B cell (primary cell): ENCODE measurements around the gene SEMA4A. TPM values are rescaled to one million over a fixed set of nuclear protein-coding genes. Genes with fewer than 3 reads are reported as not detected.
A peak's percentile ranks its signal among the peaks of the same experiment; 100 is the strongest.

Experiments
- ATAC-seq: fragments of 200-7000 bp; cut with Tn5 transposase; one replicate; pipeline ENCODE4 v1.10.0; 2021; ENCODE audit warnings: low read depth, mild to moderate bottlenecking, moderate number of reproducible peaks, moderate library complexity
- CTCF ChIA-PET: fragments of 350-600 bp; sonication (Branson Sonifier 250); formaldehyde crosslinking; loops from one replicate; lab custom pipeline; 2021; ENCODE audit warnings: antibody characterized with exemption, inconsistent platforms; lab: Charles Lee
- POLR2A ChIA-PET: fragments of 350-600 bp; sonication (Branson Sonifier 250); formaldehyde crosslinking; loops from one replicate; lab custom pipeline; 2021; ENCODE audit warnings: antibody characterized with exemption; lab: Charles Lee
- DNase-seq: peaks from one replicate; pipeline ENCODE4 v3.0.0; 2013
- H2AFZ ChIP-seq: 2 replicates; pipeline ENCODE4 v1.6.1; 2012; ENCODE audit warnings: mild to moderate bottlenecking, low read depth, low read length; ENCODE audit not compliant: insufficient read depth, poor library complexity, severe bottlenecking
- H3K27ac ChIP-seq, 2 donors: 1 replicate in 1 of 2; 2 replicates in 1 of 2; pipeline ENCODE4 v1.5.1; 2012 to 2013; ENCODE audit warnings: low read length in 2 of 2, mild to moderate bottlenecking in 2 of 2, moderate library complexity in 1 of 2
- H3K27me3 ChIP-seq, 4 experiments: fragments of 200-600 bp in 1 of 4; sonication (generic) in 1 of 4; replicated peaks in 1 of 4; 1 replicate in 2 of 4; 2 replicates in 2 of 4; pipeline versions ENCODE4 v1.6.1 to v1.7.0; 2013 to 2016; ENCODE audit warnings: low read length in 3 of 4, mild to moderate bottlenecking in 2 of 4, mixed read lengths in 1 of 4, moderate library complexity in 1 of 4; ENCODE audit not compliant: insufficient read depth in 4 of 4, control insufficient read depth in 3 of 4; ENCODE audit errors: control extremely low read depth in 1 of 4
- H3K36me3 ChIP-seq, 2 experiments: replicated peaks in 1 of 2; 1 replicate in 1 of 2; 2 replicates in 1 of 2; pipeline versions ENCODE4 v1.6.1 to v1.7.1; 2013; ENCODE audit warnings: low read length in 1 of 2; ENCODE audit not compliant: insufficient read depth in 2 of 2, control insufficient read depth in 1 of 2; ENCODE audit errors: control extremely low read depth in 1 of 2, extremely low read depth in 1 of 2
- H3K4me1 ChIP-seq, 2 donors: fragments of 200-600 bp in 1 of 2; sonication (generic) in 1 of 2; 1 replicate in 1 of 2; 2 replicates in 1 of 2; pipeline versions ENCODE4 v1.5.1 to v1.6.1; 2013 to 2017; ENCODE audit warnings: low read length in 2 of 2; ENCODE audit not compliant: control insufficient read depth in 2 of 2, insufficient read depth in 2 of 2
- H3K4me2 ChIP-seq: replicated peaks from 2 replicates; pipeline ENCODE3; 2012; ENCODE audit warnings: mild to moderate bottlenecking, low read depth, low read length; ENCODE audit not compliant: poor library complexity, severe bottlenecking
- H3K4me3 ChIP-seq, 5 experiments: fragments of 200-600 bp in 1 of 5; sonication (generic) in 1 of 5; 1 replicate in 3 of 5; 2 replicates in 2 of 5; pipeline versions ENCODE4 v1.5.1 to v1.7.0; 2011 to 2016; ENCODE audit warnings: low read length in 4 of 5, mild to moderate bottlenecking in 4 of 5, low read depth in 2 of 5, control low read depth in 1 of 5, moderate library complexity in 1 of 5; ENCODE audit not compliant: insufficient read depth in 1 of 5; ENCODE audit errors: control extremely low read depth in 1 of 5, extremely low read depth in 1 of 5
- H3K79me2 ChIP-seq: fragments of 200-600 bp; sonication (generic); one replicate; pipeline ENCODE4 v1.6.0; 2016; ENCODE audit warnings: low read length; ENCODE audit not compliant: control insufficient read depth, insufficient read depth
- H3K9ac ChIP-seq: fragments of 200-600 bp; sonication (generic); 2 replicates; pipeline ENCODE4 v1.6.1; 2017; ENCODE audit warnings: mild to moderate bottlenecking, low read length, moderate library complexity
- H3K9me3 ChIP-seq, 3 donors: one replicate each; pipeline versions ENCODE4 v1.6.1 to v1.7.1; 2013; ENCODE audit warnings: low read length in 2 of 3; ENCODE audit not compliant: control insufficient read depth in 2 of 3, insufficient read depth in 1 of 3; ENCODE audit errors: control extremely low read depth in 1 of 3
- H4K20me1 ChIP-seq: 2 replicates; pipeline ENCODE4 v1.6.0; 2012; ENCODE audit warnings: mild to moderate bottlenecking, low read length; ENCODE audit not compliant: insufficient read depth, control insufficient read depth, poor library complexity, severe bottlenecking
- H3K27ac Mint-ChIP-seq: one replicate; pipeline ENCODE4 v1.8.0; 2021; ENCODE audit warnings: mixed read lengths
- H3K27me3 Mint-ChIP-seq: one replicate; pipeline ENCODE4 v1.8.0; 2021; ENCODE audit warnings: mixed read lengths
- H3K4me1 Mint-ChIP-seq: one replicate; pipeline ENCODE4 v1.8.0; 2021; ENCODE audit warnings: mixed read lengths
- H3K4me3 Mint-ChIP-seq: one replicate; pipeline ENCODE4 v1.8.0; 2021; ENCODE audit warnings: mixed read lengths
- H3K9me3 Mint-ChIP-seq: one replicate; pipeline ENCODE4 v1.8.0; 2022; ENCODE audit warnings: mixed read lengths; ENCODE audit not compliant: insufficient read depth
- CTCF ChIP-seq: fragments of 200-600 bp; IDR thresholded peaks from one replicate; pipeline ENCODE4 v1.8.0; 2022; ENCODE audit warnings: antibody characterized with exemption, mild to moderate bottlenecking
- EZH2 ChIP-seq: IDR thresholded peaks from 2 replicates; pipeline ENCODE4 v1.6.1; 2012; ENCODE audit warnings: borderline replicate concordance, low read depth, mild to moderate bottlenecking, moderate library complexity, low read length; ENCODE audit not compliant: insufficient read depth, poor library complexity, severe bottlenecking
- WGBS: methylation state at CpG from one replicate; pipeline ENCODE4 v1.1.5; 2013; ENCODE audit warnings: missing lambda C conversion rate; ENCODE audit not compliant: insufficient coverage; 5-methylcytosine and 5-hydroxymethylcytosine counted together
- intact Hi-C: fragments of 100-400 bp; cut with micrococcal nuclease; formaldehyde crosslinking; loops from one replicate; pipeline ENCODE4 v1.10.0; 2022
- polyA plus RNA-seq: library from polyadenylated mRNA; depleted of rRNA; stranded (reverse); fragments of >200 nt; gene quantifications from 2 replicates; pipeline ENCODE4 v1.2.3, GENCODE V29; 2012
- total RNA-seq, 2 donors: library from RNA; stranded (reverse); fragments of 120-200 nt in 1 of 2; gene quantifications; 1 replicate in 1 of 2; 2 replicates in 1 of 2; pipeline versions ENCODE4 v1.2.3 to v1.2.4, GENCODE V29; 2013 to 2022

Gene SEMA4A
- total and polyA plus RNA-seq, 2 donors (not counting 1 experiment from before 2014, with no cell fraction given), result 9.2 to 15.5 TPM

- H3K4me3 Mint-ChIP-seq, result no peak overlapping the region
- ATAC-seq (no peak), DNase-seq (no peak)
- no peaks in the 10 kb centered on the region for H3K36me3 ChIP-seq
- peaks cover 0 to 6% (median 2%) of the 10 kb centered on the region in 4 experiments for H3K27me3 ChIP-seq
- no peak overlapping the region for H3K27ac ChIP-seq
- intact Hi-C loops, result no loop called here
- H3K27me3 Mint-ChIP-seq, result peaks cover 11% of the 10 kb centered on the region
- no peaks in the 10 kb centered on the region for H3K4me1 ChIP-seq
- H2AFZ ChIP-seq, result no peak overlapping the region
- no peaks in the 10 kb centered on the region for H3K4me1 Mint-ChIP-seq
- H3K9me3 ChIP-seq, result no peaks in the 10 kb centered on the region
- H3K9me3 Mint-ChIP-seq, result no peaks in the 10 kb centered on the region
- TF ChIP-seq CTCF (no peak), EZH2 (no peak)
- 97% methylated on average over 21 of the region's 22 CpGs for WGBS
- ChIA-PET POLR2A (no interaction called here), CTCF (interaction anchor here (28.7 kb wide), 1 partner anchor 40 kb away, joined by 970 read pairs; no protein-coding TSS in a partner anchor)
- H3K4me3 ChIP-seq, result no peak overlapping the region
- H3K27ac Mint-ChIP-seq, result no peak overlapping the region
- H3K9ac ChIP-seq, result no peak overlapping the region
- H3K4me2 ChIP-seq, result no peak overlapping the region
- no peaks in the 10 kb centered on the region for H4K20me1 ChIP-seq
- no peaks in the 10 kb centered on the region for H3K79me2 ChIP-seq
Measured at GRCh38 chr1:156138458-156138867, 14.9 kb upstream of the SEMA4A start.

GRCh38 chr1:156140879-156141707, 12.3 kb upstream of the SEMA4A start:
- ATAC-seq (no peak), DNase-seq (peak; percentile 50)
- 59% methylated on average over 10 of the region's 20 CpGs for WGBS
- Histone ChIP-seq H3K79me2 (no peaks in the 10 kb centered on the region), H3K27me3 (peaks cover 0 to 13% (median 4%) of the 10 kb centered on the region in 4 experiments), H2AFZ (no peak overlapping the region), H3K27ac (no peak overlapping the region), H4K20me1 (no peaks in the 10 kb centered on the region), H3K36me3 (no peaks in the 10 kb centered on the region), H3K4me3 (no peak overlapping the region), H3K4me2 (no peak overlapping the region), H3K4me1 (peaks cover 2 to 3% of the 10 kb centered on the region in 2 donors), H3K9me3 (no peaks in the 10 kb centered on the region), H3K9ac (no peak overlapping the region)
- H3K27me3 Mint-ChIP-seq, result peaks cover 18% of the 10 kb centered on the region
- no peak overlapping the region for H3K27ac Mint-ChIP-seq
- H3K4me3 Mint-ChIP-seq, result no peak overlapping the region
- intact Hi-C loops, result loop anchor here (1.0 to 10.0 kb wide), 2 partner anchors 84 to 174 kb away; no protein-coding TSS in a partner anchor
- H3K4me1 Mint-ChIP-seq, result peaks cover 3% of the 10 kb centered on the region
- peak; percentile 65 for TF ChIP-seq CTCF
- no peak for TF ChIP-seq EZH2
- CTCF ChIA-PET, result interaction anchor here (0.6 to 14.3 kb wide), 6 partner anchors 13 to 623 kb away, joined by 3 to 381 read pairs (median 6); no protein-coding TSS in a partner anchor
- POLR2A ChIA-PET, result interaction anchor here (0.6 to 0.7 kb wide), 2 partner anchors 84 to 425 kb away, joined by 4 to 8 read pairs; no protein-coding TSS in a partner anchor
- no peaks in the 10 kb centered on the region for H3K9me3 Mint-ChIP-seq
